Osteocyte (in vitro differentiated cells): ENCODE data around the gene LMOD1. TPM values are rescaled to one million over a fixed set of nuclear protein-coding genes. Genes with fewer than 3 reads are reported as not detected.

Experiments used
- DNase-seq: peaks from one replicate; pipeline ENCODE4 v3.0.0; 2021; ENCODE audit warnings: mixed read lengths; ENCODE audit not compliant: unreplicated experiment; ENCODE audit errors: extremely low spot score
- H3K27ac Mint-ChIP-seq: one replicate; pipeline ENCODE4 v1.8.0; 2021; ENCODE audit warnings: mild to moderate bottlenecking, mixed read lengths; ENCODE audit not compliant: unreplicated experiment
- H3K27me3 Mint-ChIP-seq: one replicate; pipeline ENCODE4 v1.8.0; 2021; ENCODE audit warnings: mixed read lengths; ENCODE audit not compliant: unreplicated experiment
- H3K36me3 Mint-ChIP-seq: one replicate; pipeline ENCODE4 v1.8.0; 2021; ENCODE audit warnings: mixed read lengths; ENCODE audit not compliant: unreplicated experiment
- H3K4me1 Mint-ChIP-seq: one replicate; pipeline ENCODE4 v1.8.0; 2021; ENCODE audit warnings: mixed read lengths; ENCODE audit not compliant: unreplicated experiment
- H3K4me3 Mint-ChIP-seq: one replicate; pipeline ENCODE4 v1.8.0; 2021; ENCODE audit warnings: mild to moderate bottlenecking, moderate library complexity, mixed read lengths; ENCODE audit not compliant: unreplicated experiment
- H3K9me3 Mint-ChIP-seq: one replicate; pipeline ENCODE4 v1.8.0; 2021; ENCODE audit warnings: mixed read lengths; ENCODE audit not compliant: unreplicated experiment
- CTCF ChIP-seq: fragments of 200-600 bp; sonication (generic); IDR thresholded peaks from 2 replicates; pipeline ENCODE4 v1.5.0; 2021; ENCODE audit warnings: antibody characterized with exemption, mild to moderate bottlenecking, moderate library complexity
- total RNA-seq: library from RNA; stranded (reverse); gene quantifications from 2 replicates; pipeline ENCODE4 v1.2.1, GENCODE V29; 2021

Gene LMOD1
- total RNA-seq, 1 donor from 2014 or later, result 15.9 TPM

- Mint-ChIP-seq H3K4me3 (no peak overlapping the region), H3K4me1 (peaks cover 57% of the 10 kb centered on the region), H3K27ac (peak overlapping the region; percentile 87), H3K9me3 (no peaks in the 10 kb centered on the region), H3K36me3 (peaks cover 2% of the 10 kb centered on the region), H3K27me3 (no peaks in the 10 kb centered on the region)
- DNase-seq, result no peak
- TF ChIP-seq CTCF, result no peak
Observed at GRCh38 chr1:201938440-201939035, 7.8 kb downstream of the LMOD1 start.

- Mint-ChIP-seq H3K27me3 (no peaks in the 10 kb centered on the region), H3K36me3 (peaks cover 3% of the 10 kb centered on the region), H3K4me1 (peaks cover 52% of the 10 kb centered on the region), H3K27ac (peak overlapping the region; percentile 87), H3K9me3 (no peaks in the 10 kb centered on the region), H3K4me3 (no peak overlapping the region)
- DNase-seq, result no peak
- TF ChIP-seq CTCF, result no peak
Observed at GRCh38 chr1:201937624-201938213, 8.6 kb downstream of the LMOD1 start.

GRCh38 chr1:201933840-201934430 lies 12.4 kb downstream of the LMOD1 start:
- no peaks in the 10 kb centered on the region for H3K27me3 Mint-ChIP-seq
- H3K4me3 Mint-ChIP-seq, result no peak overlapping the region
- TF ChIP-seq CTCF, result no peak
- no peak for DNase-seq
- H3K36me3 Mint-ChIP-seq, result peaks cover 4% of the 10 kb centered on the region
- no peaks in the 10 kb centered on the region for H3K9me3 Mint-ChIP-seq
- H3K27ac Mint-ChIP-seq, result peak overlapping the region; percentile 82
- H3K4me1 Mint-ChIP-seq, result peaks cover 36% of the 10 kb centered on the region

- H3K27ac Mint-ChIP-seq, result no peak overlapping the region
- no peak for TF ChIP-seq CTCF
- no peaks in the 10 kb centered on the region for H3K9me3 Mint-ChIP-seq
- DNase-seq, result no peak
- no peaks in the 10 kb centered on the region for H3K27me3 Mint-ChIP-seq
- H3K4me3 Mint-ChIP-seq, result no peak overlapping the region
- peaks cover 2% of the 10 kb centered on the region for H3K36me3 Mint-ChIP-seq
- H3K4me1 Mint-ChIP-seq, result peaks cover 27% of the 10 kb centered on the region
Observed at GRCh38 chr1:201930803-201931202, 15.5 kb downstream of the LMOD1 start.

GRCh38 chr1:201930137-201930536 lies 16.2 kb downstream of the LMOD1 start:
- no peak for TF ChIP-seq CTCF
- H3K4me3 Mint-ChIP-seq, result no peak overlapping the region
- DNase-seq, result no peak
- peaks cover 2% of the 10 kb centered on the region for H3K36me3 Mint-ChIP-seq
- no peaks in the 10 kb centered on the region for H3K27me3 Mint-ChIP-seq
- H3K9me3 Mint-ChIP-seq, result no peaks in the 10 kb centered on the region
- H3K4me1 Mint-ChIP-seq, result peaks cover 32% of the 10 kb centered on the region
- no peak overlapping the region for H3K27ac Mint-ChIP-seq
